ENCODE data around the gene SMIM5.

The SMIM5 gene

DNA sequence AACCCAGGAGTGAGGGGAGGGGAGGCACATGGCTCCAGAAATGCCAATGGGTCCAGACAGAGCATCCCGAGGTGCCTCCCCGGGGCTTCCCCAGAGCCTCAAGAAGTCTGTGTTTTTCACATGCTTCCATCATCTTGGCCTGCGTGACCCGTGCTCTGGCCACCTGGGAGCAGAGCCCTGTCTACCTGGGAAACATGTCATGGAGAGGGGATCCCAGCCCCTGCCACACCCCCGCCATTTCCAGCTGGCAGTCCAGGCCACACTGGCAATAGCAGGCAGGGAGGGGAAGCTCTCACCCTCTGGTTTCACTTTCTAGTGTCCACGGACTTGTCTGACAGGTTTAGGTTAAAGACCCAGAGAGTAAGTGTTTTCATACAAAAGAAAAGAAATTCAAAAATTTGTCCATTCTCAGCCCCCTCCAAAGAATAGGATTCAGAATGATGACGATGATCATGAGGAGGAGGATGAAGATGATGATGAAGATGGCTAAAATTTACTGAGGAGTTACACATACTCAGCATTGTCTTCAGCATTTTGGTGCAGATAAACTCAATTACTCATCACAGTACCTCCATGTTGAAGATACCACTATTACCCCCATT is 9.0 kb downstream of the SMIM5 start:
- DNase-seq = peak; percentile 12

GRCh38 chr17:75642784-75643642 is 9.8 kb downstream of the SMIM5 start:
- DNase-seq = no peak

DNA sequence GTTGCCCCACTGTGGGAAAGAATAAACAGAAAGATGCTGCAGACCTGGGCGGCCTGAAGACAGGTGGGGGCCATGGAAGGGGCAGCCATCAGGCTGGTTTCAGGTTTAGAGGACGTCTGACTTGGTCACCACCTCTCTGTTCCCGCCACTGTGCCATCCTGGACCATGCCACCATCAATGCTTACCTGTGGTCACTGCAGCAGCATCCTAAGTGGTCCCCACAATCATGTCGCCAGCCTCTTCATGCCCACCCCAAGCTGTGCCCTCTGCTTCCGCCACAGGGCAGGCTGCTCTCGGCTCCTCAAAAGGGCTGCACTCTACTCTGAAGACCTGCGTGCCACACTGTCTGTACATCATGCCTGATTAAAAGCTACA is 10.4 kb downstream of the SMIM5 start:
- no peak for DNase-seq

GRCh38 chr17:75645501-75645888 is 12.3 kb downstream of the SMIM5 start:
- no peak for DNase-seq

GRCh38 chr17:75645889-75646637 is 12.8 kb downstream of the SMIM5 start:
- DNase-seq = peak; percentile 52

DNA sequence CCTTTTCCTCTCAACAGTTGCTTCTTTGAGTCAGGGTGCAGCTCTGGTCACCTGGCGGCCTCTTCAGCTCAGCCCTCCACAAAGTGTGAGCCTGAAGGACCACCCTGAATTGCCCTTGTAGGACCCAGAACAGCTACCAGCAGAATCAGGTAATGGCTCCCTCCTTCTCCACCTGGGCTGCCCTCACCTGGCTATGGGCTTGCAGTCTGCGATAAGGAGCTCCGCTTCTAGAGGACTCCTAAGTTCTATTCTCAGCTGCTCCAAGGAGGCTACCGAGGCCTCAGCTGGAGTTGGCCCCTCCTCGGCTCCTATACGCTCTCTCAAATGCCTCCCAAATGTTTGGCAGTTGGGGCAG is 13.4 kb downstream of the SMIM5 start:
- no peak for DNase-seq

DNA sequence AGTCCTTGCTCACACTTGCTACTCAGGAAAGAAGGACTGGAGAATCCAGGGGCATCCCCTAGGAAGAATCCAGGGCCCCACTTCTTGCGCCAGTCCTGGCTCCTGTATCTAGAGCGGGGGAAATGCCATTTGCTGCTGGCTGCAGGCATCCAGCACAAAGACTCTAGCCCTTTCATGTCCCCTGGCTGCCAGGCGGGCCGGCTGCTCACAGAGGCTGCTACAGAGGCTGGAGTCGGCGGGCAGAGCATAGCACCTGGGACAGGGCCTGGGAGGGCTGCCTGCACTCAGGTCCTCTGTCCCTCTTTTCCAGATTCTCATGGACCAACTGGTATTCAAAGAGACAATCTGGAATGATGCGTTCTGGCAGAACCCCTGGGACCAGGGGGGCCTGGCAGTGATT is 13.8 kb downstream of the SMIM5 start:
- no peak for DNase-seq

GRCh38 chr17:75647921-75648320 is 14.7 kb downstream of the SMIM5 start:
- DNase-seq = no peak

GRCh38 chr17:75649687-75650086 is 16.5 kb downstream of the SMIM5 start:
- no peak for DNase-seq

GRCh38 chr17:75650874-75651273 is 17.6 kb downstream of the SMIM5 start:
- no peak for DNase-seq

DNA sequence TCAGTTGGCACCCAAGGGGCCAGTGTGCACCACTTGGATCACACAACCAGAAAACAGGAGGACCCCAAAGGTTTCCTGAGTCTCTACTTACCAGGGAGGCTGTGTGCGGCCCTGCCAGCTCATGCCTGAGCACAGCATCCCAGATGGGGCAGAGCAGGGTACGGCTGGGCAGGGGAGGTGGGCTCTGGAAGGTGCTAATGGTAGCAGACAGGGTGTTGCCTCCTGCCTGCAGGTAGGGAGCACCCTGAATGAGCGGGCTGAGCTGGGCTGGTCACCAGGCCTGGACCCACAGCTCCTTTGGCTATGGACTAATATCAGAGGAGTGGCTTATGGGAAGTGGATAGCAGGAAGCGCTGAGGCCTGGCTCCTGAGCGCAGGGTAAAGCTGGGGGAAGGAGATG is 19.1 kb downstream of the SMIM5 start:
- DNase-seq = no peak

DNA sequence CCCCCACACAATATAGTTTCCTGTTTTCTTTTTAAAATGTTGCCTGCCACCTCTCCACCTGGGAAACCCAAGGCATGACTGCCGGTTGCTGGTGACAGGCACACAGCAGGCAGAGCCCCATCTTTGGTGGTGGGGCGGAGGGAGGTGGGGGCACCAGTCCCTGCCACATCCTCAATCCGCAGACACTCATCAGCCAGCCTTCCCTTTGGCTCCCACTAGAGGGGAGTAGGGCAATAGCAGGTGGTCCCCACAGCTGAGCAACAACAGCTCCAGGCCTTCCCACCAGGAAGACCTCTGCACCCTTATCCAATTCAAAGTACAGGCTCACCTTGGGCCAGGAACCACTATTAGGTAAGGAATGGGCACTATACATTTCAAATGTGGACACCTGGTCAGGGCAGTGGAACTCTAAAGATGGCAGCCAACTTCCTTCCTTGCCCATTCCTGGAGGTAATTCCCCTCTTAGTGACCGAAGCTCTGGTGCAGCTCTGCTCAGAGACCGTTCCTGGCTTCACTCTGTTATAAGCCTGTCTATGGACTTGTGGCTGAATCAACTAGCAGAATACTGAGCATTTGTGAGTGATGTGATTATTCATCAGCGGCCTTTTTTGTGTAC is 19.8 kb downstream of the SMIM5 start:
- DNase-seq = peak; percentile 19

DNA sequence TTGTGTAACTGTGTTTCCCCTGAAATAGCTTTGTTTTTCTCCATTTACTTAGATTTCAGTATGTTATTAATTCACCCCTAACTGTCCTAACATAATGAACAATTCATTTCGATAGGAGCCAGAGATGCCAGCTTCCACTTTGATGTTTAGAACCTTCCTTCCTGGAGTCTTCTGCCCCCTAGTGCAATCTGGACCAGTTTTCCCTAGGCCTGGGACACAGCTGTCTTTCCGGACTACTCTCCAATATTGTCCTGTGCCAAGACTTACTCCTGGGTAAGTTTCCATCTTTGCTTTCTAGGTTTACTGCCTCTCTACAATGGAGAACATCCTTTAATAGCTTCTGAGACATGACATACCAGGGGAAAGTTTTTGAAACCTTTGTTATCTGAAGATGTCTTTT is 20.9 kb downstream of the SMIM5 start:
- DNase-seq = no peak

DNA sequence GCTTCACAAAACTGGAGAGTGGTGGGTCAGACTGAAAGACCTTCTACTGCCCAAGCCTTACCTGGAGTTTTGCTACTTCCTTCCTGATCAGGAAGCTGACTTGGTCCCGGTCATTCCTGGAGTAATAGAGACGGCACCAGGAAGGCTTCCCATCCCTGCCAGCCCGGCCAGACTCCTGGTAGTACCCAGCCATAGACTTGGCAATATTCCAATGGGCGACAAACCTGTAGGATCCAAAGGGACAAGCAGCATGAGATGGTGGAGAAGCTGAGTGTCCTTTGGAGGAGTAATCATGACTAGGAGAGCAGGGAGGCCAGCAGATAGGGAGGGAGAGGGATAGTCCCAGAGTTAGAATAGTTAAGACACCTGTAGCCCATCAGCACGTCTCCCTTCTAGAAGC is 25.0 kb downstream of the SMIM5 start:
- no peak for DNase-seq

- no peak for DNase-seq
Measured at GRCh38 chr17:75661531-75661930, 28.3 kb downstream of the SMIM5 start.

- DNase-seq = no peak
Measured at GRCh38 chr17:75662511-75662910, 29.3 kb downstream of the SMIM5 start.

GRCh38 chr17:75664099-75664549 is 30.9 kb downstream of the SMIM5 start:
- no peak for DNase-seq

- DNase-seq = no peak
Measured at GRCh38 chr17:75665981-75666380, 32.7 kb downstream of the SMIM5 start.

DNA sequence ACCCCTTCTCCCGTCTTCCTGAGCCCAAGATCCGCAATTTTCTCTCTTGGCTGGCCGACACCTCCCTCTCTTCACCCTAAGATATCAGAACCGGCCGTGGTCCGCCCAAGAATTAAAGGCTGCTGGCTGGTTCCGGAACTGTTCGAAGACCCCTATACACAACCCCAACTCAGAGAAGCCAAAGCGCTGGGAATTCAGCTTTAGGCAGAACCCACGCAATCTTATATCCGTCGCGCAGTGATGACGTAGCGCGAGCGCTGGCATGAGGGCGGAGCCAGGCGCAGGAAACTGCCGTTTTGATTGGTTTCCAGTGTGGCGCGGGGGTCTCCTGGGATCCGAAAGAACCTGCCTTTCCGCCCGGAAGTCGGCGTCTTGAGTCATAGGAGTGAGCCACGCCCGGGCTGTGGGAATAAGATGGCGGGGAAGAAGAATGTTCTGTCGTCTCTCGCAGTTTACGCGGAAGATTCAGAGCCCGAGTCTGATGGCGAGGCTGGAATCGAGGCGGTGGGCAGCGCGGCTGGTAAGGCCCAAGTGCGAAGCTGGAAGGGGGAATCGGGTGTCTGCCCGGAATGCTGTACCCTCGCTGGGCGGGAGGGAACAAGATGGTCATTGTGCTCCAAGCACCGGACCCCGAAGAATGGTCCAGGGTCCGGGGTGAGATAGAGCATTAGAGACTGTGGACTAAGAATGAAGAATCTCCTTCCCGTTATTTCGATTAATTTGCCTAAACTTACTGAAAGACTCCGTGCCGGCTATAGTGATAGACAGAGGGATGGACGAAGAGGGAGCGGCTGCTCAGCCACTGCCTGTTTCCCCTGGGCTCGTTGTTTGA is 33.9 kb downstream of the SMIM5 start, which contains the start of the genes RECQL5 and SAP30BP:
RECQL5 (minus strand) TSS at position 196 of the 832 bp plus-strand sequence. CDS start 597 bp downstream, outside the sequence.
SAP30BP (plus strand) TSS at position 380 of the 832 bp plus-strand sequence; CDS start at position 415, 35 bp downstream.
- peak; percentile 99 for DNase-seq

DNA sequence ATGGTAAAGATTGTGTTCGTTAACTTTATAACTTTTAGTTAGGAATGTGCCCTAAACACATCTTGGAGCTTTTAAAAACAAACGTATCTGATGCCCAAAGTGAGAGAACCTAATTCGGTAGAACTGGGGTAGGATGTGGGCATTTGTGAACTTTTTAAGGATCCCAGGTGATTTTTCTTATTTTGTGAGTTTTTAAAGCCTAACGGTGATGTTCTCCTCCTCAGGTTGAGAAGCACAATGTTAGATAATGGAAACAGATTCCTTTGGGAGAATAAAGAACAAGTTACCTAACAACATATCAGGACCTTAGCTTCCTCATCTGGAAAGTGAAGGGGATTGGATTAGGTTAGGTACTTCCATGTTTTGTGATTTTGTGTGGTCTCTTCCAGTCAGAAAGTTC is 34.6 kb downstream of the SMIM5 start:
- DNase-seq = no peak

- no peak for DNase-seq
Measured at GRCh38 chr17:75668489-75668888, 35.3 kb downstream of the SMIM5 start.

- no peak for DNase-seq
Measured at GRCh38 chr17:75670868-75671267, 37.6 kb downstream of the SMIM5 start.

Data from suppressor macrophage treated with lipopolysaccharide for 4 hours (primary cell).